Esophagus muscularis mucosa (tissue), 4 donors: ENCODE measurements around the gene PRR9.

Experiments used
- EP300 ChIP-seq: sonication (generic); formaldehyde crosslinking; IDR thresholded peaks from one replicate; pipeline ENCODE4 v1.6.1; 2017; ENCODE audit warnings: antibody characterized with exemption
- POLR2A ChIP-seq: fragments of 450-650 bp; IDR thresholded peaks from one replicate; pipeline ENCODE4 v1.6.1; 2017; ENCODE audit warnings: antibody characterized with exemption, moderate library complexity, mild to moderate bottlenecking, low read depth
- POLR2AphosphoS5 ChIP-seq, 2 donors: sonication (generic); formaldehyde crosslinking; IDR thresholded peaks; one replicate each; pipeline ENCODE4 v1.6.1; 2017; ENCODE audit warnings: antibody characterized with exemption in 2 of 2
- TF ChIP-seq, protein P1 (sequence below), 3 experiments: fragments of 200-600 bp in 2 of 3; fragments of 450-650 bp in 1 of 3; sonication (generic) in 2 of 3; IDR thresholded peaks; one replicate each; pipeline ENCODE4 v1.5.1; 2017 to 2019; ENCODE audit warnings: antibody characterized with exemption in 3 of 3, mild to moderate bottlenecking in 2 of 3, moderate library complexity in 1 of 3

DNA sequence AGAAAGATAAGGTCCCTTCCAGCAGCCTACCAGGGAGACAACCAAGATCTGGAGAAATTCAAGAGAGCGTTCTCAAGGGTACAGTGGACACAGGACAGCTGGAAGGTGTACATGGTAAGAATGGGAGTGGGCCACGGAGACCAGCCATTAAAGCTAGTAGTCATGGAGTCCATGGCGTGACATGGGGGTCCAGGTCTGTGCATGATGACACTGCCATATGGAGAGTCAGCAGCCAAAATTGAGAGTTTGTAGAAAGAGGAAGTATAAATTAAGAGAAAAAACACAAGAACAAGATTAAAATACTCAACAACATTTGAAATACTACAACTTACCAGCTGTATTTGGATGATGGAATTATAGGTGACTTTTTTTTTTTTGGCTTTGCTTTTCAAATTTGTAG is 34.2 kb downstream of the PRR9 start:
- TF ChIP-seq POLR2AphosphoS5 (IDR thresholded peaks at IDR 0.05) (no peak), EP300 (no peak), POLR2A (no peak)
- TF ChIP-seq, protein P1, sequence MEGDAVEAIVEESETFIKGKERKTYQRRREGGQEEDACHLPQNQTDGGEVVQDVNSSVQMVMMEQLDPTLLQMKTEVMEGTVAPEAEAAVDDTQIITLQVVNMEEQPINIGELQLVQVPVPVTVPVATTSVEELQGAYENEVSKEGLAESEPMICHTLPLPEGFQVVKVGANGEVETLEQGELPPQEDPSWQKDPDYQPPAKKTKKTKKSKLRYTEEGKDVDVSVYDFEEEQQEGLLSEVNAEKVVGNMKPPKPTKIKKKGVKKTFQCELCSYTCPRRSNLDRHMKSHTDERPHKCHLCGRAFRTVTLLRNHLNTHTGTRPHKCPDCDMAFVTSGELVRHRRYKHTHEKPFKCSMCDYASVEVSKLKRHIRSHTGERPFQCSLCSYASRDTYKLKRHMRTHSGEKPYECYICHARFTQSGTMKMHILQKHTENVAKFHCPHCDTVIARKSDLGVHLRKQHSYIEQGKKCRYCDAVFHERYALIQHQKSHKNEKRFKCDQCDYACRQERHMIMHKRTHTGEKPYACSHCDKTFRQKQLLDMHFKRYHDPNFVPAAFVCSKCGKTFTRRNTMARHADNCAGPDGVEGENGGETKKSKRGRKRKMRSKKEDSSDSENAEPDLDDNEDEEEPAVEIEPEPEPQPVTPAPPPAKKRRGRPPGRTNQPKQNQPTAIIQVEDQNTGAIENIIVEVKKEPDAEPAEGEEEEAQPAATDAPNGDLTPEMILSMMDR (IDR thresholded peaks at IDR 0.05), result no peak
